ENCODE results near the gene GABRG3. TPM values are rescaled to one million over a fixed set of nuclear protein-coding genes. Genes with fewer than 3 reads are reported as not detected.

GABRG3 gene
- total and polyA plus RNA-seq, 2 experiments from 2014 or later: 0.15 to 0.43 TPM

DNA sequence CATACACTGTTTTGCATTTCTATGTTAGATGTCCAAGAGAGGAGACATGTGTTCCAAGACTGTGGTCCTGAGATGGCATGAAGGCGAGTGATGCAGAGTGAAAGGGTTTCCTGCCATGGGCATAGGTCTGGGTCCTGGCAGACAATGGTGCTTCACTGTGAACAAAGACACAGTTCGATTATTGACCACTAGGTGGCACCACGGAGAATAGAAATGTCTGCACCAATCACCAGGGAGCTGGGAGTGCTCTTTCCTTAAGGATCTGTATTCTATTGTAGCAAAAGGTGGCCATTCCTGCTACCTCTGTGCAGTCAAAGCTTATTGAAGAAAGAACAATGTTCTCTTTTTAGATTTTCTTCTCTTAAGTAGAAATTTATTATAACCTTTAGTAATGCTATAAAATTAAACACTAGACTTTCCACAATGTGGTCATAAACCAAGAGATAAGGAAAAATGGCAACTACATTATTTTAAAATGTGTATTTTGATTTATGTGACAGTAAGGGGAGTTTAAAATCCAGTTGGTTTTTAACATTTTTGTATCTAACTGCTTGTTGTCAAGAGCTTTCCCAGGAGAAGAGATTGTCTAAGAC, 88.7 kb downstream of the GABRG3 start:
- Histone ChIP-seq H3K27ac (no peak overlapping the region), H3K36me3 (replicated peaks; ENCODE audit: insufficient read depth, low read depth) (no peaks in the 10 kb centered on the region), H3K79me2 (no peaks in the 10 kb centered on the region), H3K4me3 (no peak overlapping the region), H3K27me3 (no peaks in the 10 kb centered on the region), H3K9me3 (ENCODE audit: low read depth) (no peaks in the 10 kb centered on the region), H3K9me2 (replicated peaks; ENCODE audit: insufficient read depth) (no peaks in the 10 kb centered on the region), H3K4me2 (no peak overlapping the region), H3K4me1 (ENCODE audit: insufficient read depth) (no peaks in the 10 kb centered on the region), H2AFZ (no peak overlapping the region), H4K20me1 (ENCODE audit: insufficient read depth, poor library complexity, severe bottlenecking) (no peaks in the 10 kb centered on the region)
- TF ChIP-seq, protein P1, sequence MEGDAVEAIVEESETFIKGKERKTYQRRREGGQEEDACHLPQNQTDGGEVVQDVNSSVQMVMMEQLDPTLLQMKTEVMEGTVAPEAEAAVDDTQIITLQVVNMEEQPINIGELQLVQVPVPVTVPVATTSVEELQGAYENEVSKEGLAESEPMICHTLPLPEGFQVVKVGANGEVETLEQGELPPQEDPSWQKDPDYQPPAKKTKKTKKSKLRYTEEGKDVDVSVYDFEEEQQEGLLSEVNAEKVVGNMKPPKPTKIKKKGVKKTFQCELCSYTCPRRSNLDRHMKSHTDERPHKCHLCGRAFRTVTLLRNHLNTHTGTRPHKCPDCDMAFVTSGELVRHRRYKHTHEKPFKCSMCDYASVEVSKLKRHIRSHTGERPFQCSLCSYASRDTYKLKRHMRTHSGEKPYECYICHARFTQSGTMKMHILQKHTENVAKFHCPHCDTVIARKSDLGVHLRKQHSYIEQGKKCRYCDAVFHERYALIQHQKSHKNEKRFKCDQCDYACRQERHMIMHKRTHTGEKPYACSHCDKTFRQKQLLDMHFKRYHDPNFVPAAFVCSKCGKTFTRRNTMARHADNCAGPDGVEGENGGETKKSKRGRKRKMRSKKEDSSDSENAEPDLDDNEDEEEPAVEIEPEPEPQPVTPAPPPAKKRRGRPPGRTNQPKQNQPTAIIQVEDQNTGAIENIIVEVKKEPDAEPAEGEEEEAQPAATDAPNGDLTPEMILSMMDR (IDR thresholded peaks at IDR 0.05; ENCODE audit: poor library complexity): peak; percentile 61
- TF ChIP-seq EZH2phosphoT487 (IDR thresholded peaks at IDR 0.05; ENCODE audit: low read depth, severe bottlenecking, unreplicated experiment): no peak
- 21% methylated on average over 3 of the region's 3 CpGs for WGBS (ENCODE audit: low lambda C conversion rate, missing lambda C conversion rate)
- peak; percentile 76 for DNase-seq (ENCODE audit: low spot score)

DNA sequence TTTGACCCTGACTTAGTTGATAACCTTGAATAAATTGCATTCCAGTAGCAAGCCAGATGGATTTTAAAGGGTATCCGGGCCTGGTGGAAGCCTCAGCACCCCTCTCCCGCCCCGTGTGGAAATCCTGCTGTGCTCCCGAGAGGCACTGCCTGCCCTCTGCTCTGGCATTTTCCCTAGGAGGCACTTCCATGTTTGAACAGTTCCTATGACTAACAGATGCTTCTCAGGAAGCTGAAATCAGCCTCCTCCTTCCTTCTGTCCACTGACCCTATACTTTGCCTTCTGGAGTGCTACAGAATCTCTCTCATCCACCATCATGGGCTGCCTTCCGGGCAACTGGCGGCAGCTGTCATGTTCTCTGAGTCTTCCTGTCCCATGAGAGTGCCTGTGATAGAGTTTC, 90.8 kb downstream of the GABRG3 start:
- Histone ChIP-seq H3K4me2 (no peak overlapping the region), H3K27ac (no peak overlapping the region), H3K9me3 (ENCODE audit: low read depth) (no peaks in the 10 kb centered on the region), H3K36me3 (replicated peaks; ENCODE audit: insufficient read depth, low read depth) (no peaks in the 10 kb centered on the region), H4K20me1 (ENCODE audit: insufficient read depth, poor library complexity, severe bottlenecking) (no peaks in the 10 kb centered on the region), H2AFZ (no peak overlapping the region), H3K4me3 (no peak overlapping the region), H3K79me2 (no peaks in the 10 kb centered on the region), H3K27me3 (no peaks in the 10 kb centered on the region), H3K9me2 (replicated peaks; ENCODE audit: insufficient read depth) (no peaks in the 10 kb centered on the region), H3K4me1 (ENCODE audit: insufficient read depth) (no peaks in the 10 kb centered on the region)
- TF ChIP-seq EZH2 (IDR thresholded peaks at IDR 0.05; ENCODE audit: borderline replicate concordance): no peak
- no peak for TF ChIP-seq EZH2phosphoT487 (IDR thresholded peaks at IDR 0.05; ENCODE audit: low read depth, severe bottlenecking, unreplicated experiment)
- TF ChIP-seq, protein P1 (IDR thresholded peaks at IDR 0.05; ENCODE audit: poor library complexity): no peak
- no peak for DNase-seq (ENCODE audit: low spot score)
- 73% methylated on average over 6 of the region's 6 CpGs for WGBS (ENCODE audit: low lambda C conversion rate, missing lambda C conversion rate)

DNA sequence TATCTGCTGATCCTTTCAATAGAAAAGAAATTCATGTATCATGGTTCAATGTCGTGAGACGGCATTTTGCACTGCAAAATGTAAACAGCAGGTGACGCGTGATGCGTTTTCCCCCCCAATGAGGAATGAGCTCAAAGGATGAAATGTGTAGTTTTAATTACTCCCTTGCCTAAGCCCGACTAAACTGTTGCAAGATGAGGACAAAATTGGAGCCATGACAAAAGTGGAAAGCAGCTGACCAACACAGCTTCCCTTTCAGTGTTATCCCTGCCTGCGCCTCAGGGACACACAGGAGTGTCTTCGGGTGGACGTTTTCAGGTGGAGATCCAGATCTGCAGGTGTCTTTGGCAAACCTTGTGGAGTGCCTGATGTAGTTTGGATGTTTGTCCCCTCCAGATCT, 92.0 kb downstream of the GABRG3 start:
- no peaks in the 10 kb centered on the region for H3K9me2 ChIP-seq (replicated peaks; ENCODE audit: insufficient read depth)
- no peaks in the 10 kb centered on the region for H3K36me3 ChIP-seq (replicated peaks; ENCODE audit: insufficient read depth, low read depth)
- no peak for TF ChIP-seq EZH2 (IDR thresholded peaks at IDR 0.05; ENCODE audit: borderline replicate concordance)
- TF ChIP-seq EZH2phosphoT487 (IDR thresholded peaks at IDR 0.05; ENCODE audit: low read depth, severe bottlenecking, unreplicated experiment): no peak
- TF ChIP-seq, protein P1 (IDR thresholded peaks at IDR 0.05; ENCODE audit: poor library complexity): no peak
- WGBS (ENCODE audit: low lambda C conversion rate, missing lambda C conversion rate): 94% methylated on average over 9 of the region's 9 CpGs
- no peaks in the 10 kb centered on the region for H3K27me3 ChIP-seq
- H3K4me2 ChIP-seq: no peak overlapping the region
- no peak overlapping the region for H3K4me3 ChIP-seq
- H3K79me2 ChIP-seq: no peaks in the 10 kb centered on the region
- no peaks in the 10 kb centered on the region for H4K20me1 ChIP-seq (ENCODE audit: insufficient read depth, poor library complexity, severe bottlenecking)
- no peak overlapping the region for H2AFZ ChIP-seq
- no peaks in the 10 kb centered on the region for H3K4me1 ChIP-seq (ENCODE audit: insufficient read depth)
- H3K9me3 ChIP-seq (ENCODE audit: low read depth): no peaks in the 10 kb centered on the region
- H3K27ac ChIP-seq: no peak overlapping the region
- DNase-seq (ENCODE audit: low spot score): no peak
